Stimulated activated CD4-positive, alpha-beta T cell treated with anti-CD3 and anti-CD28 coated beads, Interleukin-1b, Interleukin-23, amount 100 ng/mL, for 24 hours (primary cell): ENCODE results near the gene USP24.
"Not testable (repeated sequence)": the region's sequence is repeated elsewhere in the genome, so short reads cannot be mapped to it uniquely, and the experiment has no call there.

Experiments
- DNase-seq, 4 experiments: peaks; one replicate each; pipeline ENCODE4 v3.0.0-alpha.2; 2020; ENCODE audit warnings: low read depth in 4 of 4, low spot score in 1 of 4

The USP24 gene

GRCh38 chr1:55124470-55124869 is 90.7 kb downstream of the USP24 start:
- DNase-seq = no peak

GRCh38 chr1:55120538-55120937 is 94.6 kb downstream of the USP24 start:
- no peak for DNase-seq

DNA sequence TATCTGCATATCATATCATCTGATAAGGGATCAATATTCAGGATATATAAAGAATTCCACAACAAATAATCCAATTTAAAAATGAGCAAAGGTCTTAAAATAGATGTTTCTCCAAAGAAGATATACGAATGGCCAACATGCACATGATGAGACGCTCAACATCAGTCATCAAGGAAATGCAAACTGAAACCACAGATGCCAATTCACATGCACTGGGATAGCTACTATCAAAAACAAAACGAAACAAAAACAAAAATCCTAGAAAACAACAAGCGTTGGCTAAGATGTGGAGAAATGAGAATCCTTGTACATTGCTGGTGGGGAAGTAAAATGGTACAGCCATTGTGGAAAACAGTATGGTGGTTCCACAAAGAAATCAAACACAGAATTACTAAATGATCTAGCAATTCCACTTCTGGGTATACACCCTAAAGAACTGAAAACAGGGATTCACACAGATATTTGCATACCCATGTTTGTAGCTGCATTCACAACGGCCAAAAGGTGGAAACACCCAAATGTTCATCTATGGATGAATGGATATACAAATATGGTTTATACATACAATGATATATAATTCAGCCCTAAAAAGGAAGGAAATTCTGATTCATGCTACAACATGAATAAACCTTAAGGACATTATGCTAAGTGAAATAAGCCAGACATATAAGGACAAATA is 96.4 kb downstream of the USP24 start:
- DNase-seq = no peak

DNA sequence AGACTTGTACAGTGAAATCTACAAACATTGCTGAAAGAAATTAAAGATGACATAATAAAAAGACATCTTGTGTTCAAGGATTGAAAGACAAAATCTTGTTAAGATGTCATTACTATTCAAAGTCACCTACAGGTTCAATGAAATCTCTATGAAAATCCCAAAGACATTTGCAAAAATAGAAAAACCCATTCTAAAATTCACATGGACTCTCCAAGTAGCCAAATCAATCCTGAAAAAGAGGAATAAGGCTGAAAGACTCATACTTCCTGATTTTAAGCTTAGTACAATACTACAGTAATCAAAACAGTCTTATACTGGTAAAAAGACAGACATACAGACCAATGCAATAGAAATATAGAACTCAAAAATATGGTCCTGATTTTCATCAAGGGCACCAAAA is 97.2 kb downstream of the USP24 start:
- no peak for DNase-seq

DNA sequence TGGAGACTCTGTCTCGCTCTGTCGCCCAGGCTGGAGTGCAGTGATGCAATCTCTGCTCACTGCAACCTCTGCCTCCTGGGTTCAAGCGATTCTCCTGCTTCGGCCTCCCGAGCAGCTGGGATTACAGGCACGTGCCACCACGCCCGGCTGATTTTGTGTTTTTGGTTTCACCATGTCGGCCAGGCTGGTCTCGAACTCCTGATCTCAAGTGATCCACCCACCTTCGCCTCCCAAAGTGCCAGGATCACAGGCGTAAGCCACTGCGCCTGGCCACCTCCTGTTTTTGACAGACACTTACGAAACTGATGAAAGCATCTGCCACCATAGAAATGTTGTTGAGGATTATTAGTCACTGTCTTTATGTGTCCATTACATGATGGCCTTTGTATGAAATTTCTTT is 106.2 kb downstream of the USP24 start:
- not testable (repeated sequence) for DNase-seq

GRCh38 chr1:55107101-55107500 is 108.1 kb downstream of the USP24 start:
- DNase-seq = no peak

DNA sequence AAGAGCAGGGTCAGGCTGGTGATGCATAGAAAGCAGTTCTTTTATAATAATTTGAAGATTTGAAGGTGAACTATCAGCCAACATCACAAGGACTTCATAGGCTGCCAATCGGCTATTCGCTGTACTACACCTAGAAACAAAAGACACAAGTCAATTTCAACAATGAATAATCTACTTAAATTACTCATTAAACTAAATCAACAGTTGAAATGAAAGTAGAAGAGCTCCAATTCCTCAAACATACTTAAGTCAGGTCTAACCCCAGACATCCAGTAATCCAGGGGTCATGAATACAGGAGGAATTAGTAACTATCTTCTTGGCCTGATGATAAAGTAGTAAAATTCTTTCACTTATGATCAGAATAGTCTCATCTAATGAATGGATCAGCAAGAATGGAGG is 111.3 kb downstream of the USP24 start:
- DNase-seq = no peak

DNA sequence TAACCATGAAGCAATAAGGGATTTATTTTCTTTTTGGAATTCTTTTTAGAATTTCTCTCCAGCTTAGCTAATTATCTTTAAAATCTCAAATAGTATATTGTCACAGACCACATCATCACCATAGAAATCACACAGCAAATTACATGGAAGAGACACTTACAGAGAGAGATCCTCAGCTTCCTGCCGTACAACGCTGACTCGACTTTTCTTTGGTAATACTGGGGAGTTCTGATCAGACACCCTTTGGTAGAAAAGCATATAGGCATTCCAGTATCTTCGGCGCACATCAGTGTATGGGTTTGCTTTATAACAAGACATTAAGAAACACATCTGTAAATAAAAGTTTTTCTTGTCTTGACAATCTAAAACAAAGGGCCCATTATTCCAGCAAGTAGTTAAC is 120.1 kb downstream of the USP24 start:
- no peak for DNase-seq

DNA sequence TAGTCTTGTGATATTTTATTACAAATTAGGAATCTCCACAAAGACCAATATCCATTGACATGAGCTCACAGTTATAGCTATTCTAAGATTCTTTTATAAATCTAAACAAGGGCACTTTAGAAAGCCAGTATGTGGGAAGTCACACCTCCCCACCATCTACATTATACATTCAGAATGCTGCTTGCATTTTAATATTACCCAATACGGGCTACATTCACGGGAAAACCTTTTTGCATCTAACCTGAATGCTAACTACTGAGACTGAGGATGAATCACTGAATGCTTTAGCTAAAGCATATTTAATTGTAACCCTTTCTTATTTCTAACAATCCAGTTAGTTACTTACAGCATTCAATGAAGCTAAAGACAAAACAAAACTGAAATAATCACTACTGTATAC is 122.7 kb downstream of the USP24 start:
- no peak for DNase-seq

- DNase-seq = no peak
Observed at GRCh38 chr1:55089683-55090082, 125.5 kb downstream of the USP24 start.

- DNase-seq = no peak
Observed at GRCh38 chr1:55088413-55088812, 126.8 kb downstream of the USP24 start.

- no peak for DNase-seq
Observed at GRCh38 chr1:55087439-55087838, 127.7 kb downstream of the USP24 start.

- no peak for DNase-seq
Observed at GRCh38 chr1:55084257-55084656, 130.9 kb downstream of the USP24 start.

- no peak for DNase-seq
Observed at GRCh38 chr1:55081905-55082296, 133.3 kb downstream of the USP24 start.

DNA sequence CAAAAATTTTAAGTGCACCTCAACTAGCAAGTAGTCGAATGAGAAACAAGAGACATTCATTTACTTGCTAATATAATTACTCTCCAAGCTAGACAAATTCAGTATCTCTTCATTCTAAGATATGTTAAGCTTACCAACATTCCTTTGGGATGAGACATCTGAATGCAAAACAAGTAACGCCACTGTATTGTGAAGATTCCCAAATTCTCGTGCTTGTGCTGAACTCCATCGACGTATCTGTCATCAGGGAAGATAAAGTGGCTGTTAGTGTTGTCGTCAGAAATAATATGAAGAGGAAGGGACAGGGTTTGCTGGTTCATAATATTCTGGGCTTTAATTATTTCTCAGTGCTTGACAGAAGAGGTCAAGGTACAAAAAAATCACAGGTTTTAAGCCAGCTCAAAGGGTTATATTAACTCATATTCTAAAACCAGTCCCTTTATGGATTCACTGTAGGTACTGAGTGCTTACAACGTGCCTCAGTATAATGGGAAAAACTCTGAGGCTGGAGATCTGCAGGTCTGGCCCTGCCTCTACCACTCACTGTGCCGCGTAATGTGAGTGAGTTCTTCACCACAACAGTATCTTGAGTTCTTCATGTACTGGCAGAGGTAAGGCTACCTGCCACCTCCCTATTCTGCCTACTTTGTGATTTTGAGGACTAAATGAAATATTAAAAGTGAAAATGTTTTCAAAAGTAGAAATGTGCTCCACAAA is 133.8 kb downstream of the USP24 start:
- DNase-seq = no peak

DNA sequence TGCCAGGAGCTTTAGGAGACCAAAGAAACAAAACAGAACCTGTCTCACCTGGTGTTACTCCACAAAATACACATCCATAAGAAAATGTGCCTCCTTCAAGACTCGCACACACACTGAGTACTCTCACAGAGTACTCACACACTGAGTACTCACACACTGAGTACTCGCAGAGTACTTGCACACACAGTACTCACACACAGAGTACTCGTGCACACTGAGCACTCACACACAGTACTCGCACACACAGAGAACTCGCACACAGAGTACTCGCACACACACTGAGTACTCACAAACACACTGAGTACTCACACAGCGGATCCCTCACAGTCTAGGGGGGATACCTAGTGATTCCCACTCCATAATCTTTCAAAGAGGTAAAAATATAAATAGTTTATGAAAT is 135.5 kb downstream of the USP24 start:
- DNase-seq = no peak

GRCh38 chr1:55078470-55078869 is 136.7 kb downstream of the USP24 start:
- no peak for DNase-seq

GRCh38 chr1:55076356-55076755 is 138.8 kb downstream of the USP24 start:
- DNase-seq = no peak

DNA sequence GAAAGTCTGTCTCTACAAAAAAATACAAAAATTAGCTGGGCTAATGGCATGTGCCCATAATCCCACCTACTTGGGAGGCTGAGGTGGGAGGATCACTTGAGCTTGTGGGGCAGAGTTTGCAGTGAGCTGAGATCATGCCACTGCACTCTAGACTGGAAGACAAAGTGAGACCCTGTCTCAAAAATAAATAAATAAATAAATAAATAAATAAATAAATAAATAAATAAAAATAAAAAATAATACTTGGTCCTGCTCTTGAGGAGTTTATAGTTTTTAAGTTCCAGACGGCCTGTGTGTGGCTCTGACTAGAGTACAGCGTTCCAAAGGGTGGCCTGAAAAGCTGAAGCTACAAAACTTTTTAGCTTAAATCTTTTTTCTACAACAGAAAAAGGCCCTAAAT is 140.7 kb downstream of the USP24 start:
- DNase-seq = no peak

DNA sequence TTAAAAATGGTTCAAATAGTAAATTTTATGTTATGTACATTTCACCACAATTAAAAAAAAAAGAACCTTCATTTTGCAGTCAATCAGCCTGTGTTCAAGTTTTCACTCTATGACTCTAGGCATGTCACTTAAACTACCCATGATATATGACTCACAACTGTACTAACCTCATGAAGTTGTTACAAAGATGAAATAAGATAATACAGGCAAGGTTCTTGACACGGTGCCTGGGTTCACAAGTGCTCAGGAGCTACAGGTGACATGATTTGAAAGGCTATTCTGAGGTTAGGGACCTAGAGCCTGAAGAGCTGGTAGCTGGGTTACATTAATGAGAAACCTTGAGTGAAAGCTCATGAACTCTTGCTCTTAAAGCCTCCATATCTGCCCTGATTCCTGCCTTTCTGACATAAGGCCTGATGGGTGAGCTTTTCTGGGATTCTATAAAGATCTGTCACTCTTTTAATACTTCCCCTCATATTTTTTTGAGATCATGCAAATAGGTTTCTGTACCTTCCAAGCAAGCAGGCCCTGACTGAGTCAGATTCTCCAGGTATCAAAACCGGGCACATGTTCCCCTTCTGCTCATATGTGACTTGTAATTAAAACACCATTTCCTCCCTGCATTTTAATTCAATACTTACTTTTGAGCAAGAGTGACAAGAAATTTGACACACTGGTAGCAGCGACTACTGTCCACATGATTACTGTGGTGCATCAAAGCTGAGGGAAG is 141.8 kb downstream of the USP24 start:
- no peak for DNase-seq

DNA sequence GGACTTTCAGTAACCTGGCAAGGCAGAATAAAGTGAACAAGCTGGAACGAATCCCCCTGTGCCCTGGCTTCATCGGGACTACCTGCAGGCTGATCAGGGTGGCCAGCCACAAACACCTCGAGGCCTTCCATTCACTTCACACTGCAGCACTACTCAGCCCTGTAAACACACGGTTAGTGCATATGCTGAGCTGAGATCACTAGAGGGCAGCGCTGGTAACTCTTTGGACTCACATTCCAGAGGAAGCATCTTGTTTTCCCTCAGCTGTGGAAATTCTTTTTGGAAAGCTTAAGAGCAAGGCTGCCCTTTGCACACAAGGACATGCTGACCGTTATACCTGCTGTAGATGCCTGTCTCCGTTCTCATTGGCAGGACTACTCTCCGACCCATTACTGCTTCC is 143.7 kb downstream of the USP24 start:
- DNase-seq = no peak
